Stimulated activated naive B cell treated with anti-CD40 and anti-IgM and Interleukin-4, amounts not matched to agents 10 μg/mL and 1 μg/mL and 100 μg/mL, for 72 hours (primary cell): ENCODE measurements around the gene PRMT5.
A peak's percentile ranks its signal among the peaks of the same experiment; 100 is the strongest.
"Not testable (repeated sequence)": the region's sequence is repeated elsewhere in the genome, so short reads cannot be mapped to it uniquely, and the experiment has no call there.

Experiments
- ATAC-seq, 2 donors: fragments of 150-1000 bp; cut with Tn5 transposase; replicated peaks; 2 replicates each; pipeline ENCODE4 v1.10.0; 2021; ENCODE audit warnings: moderate library complexity in 1 of 2
- DNase-seq: peaks from one replicate; pipeline ENCODE4 v3.0.0; 2021
- H3K27ac Mint-ChIP-seq: one replicate; pipeline ENCODE4 v1.8.0; 2022; ENCODE audit warnings: mild to moderate bottlenecking, mixed read lengths
- H3K27me3 Mint-ChIP-seq, 2 donors: one replicate each; pipeline ENCODE4 v1.8.0; 2022; ENCODE audit warnings: mixed read lengths in 2 of 2
- H3K36me3 Mint-ChIP-seq, 2 donors: one replicate each; pipeline ENCODE4 v1.8.0; 2022; ENCODE audit warnings: mixed read lengths in 2 of 2, mild to moderate bottlenecking in 1 of 2
- H3K4me1 Mint-ChIP-seq, 2 donors: one replicate each; pipeline ENCODE4 v1.8.0; 2022; ENCODE audit warnings: mixed read lengths in 2 of 2, mild to moderate bottlenecking in 1 of 2
- H3K4me3 Mint-ChIP-seq, 2 donors: one replicate each; pipeline ENCODE4 v1.8.0; 2022; ENCODE audit warnings: mild to moderate bottlenecking in 2 of 2, mixed read lengths in 2 of 2, moderate library complexity in 1 of 2
- H3K9me3 Mint-ChIP-seq, 2 donors: one replicate each; pipeline ENCODE4 v1.8.0; 2022; ENCODE audit warnings: mixed read lengths in 2 of 2, mild to moderate bottlenecking in 1 of 2

The PRMT5 gene

GRCh38 chr14:22962061-22962676, 33.0 kb upstream of the PRMT5 start:
- H3K4me3 Mint-ChIP-seq: no peak overlapping the region
- ATAC-seq (no peak), DNase-seq (no peak)
- H3K27me3 Mint-ChIP-seq: no peaks in the 10 kb centered on the region
- no peaks in the 10 kb centered on the region for H3K4me1 Mint-ChIP-seq
- no peak overlapping the region for H3K27ac Mint-ChIP-seq
- H3K9me3 Mint-ChIP-seq: no peaks in the 10 kb centered on the region
- H3K36me3 Mint-ChIP-seq: no peaks in the 10 kb centered on the region

DNA sequence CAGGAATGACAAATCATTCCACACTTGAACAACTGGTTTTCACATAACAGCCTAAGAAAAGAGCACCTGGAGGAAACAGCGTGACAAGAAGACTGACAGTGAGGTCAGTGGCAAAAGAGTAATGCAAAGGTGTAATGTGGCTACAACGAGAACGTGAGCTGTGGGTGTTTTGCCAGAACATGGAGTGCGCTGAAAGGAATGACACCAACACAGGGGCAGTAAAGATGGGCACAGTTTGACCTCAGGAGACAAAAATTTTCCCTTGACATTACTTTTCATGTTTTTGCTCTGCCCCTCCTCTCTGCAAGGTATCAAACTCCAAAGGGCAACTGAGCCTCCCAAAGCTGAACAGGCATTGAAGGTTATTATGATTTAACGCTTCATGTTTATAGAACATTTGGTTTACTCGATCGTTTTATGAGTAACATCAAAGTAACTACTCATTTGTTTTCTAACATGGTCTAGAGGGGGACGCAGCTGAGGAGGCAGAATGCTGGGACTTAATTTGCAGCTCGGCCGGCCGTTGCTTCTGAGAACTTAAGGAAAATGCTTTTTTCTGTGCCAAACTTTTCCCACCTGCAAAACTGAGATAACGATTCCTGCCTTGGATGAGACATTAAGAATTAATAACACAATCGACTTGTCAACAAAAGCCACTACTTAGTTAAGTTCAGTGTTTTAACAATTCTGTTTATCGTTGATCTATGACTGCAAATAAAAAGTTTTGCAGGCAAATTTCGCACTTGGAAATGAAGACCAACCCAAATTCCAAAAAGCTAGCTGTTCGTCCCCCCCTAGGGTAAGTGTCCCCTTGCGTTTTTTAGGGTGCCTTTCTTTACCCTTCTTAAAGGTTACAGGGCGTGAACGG, 26.8 kb upstream of the PRMT5 start:
- no peak for DNase-seq
- Mint-ChIP-seq H3K4me1 (peaks cover 5 to 10% of the 10 kb centered on the region in 2 donors), H3K36me3 (peaks cover 7 to 17% of the 10 kb centered on the region in 2 donors), H3K27ac (peak overlapping the region; percentile 94), H3K9me3 (no peaks in the 10 kb centered on the region), H3K27me3 (no peaks in the 10 kb centered on the region), H3K4me3 (peak overlapping the region; percentile 93 to 95)
- no peak for ATAC-seq

DNA sequence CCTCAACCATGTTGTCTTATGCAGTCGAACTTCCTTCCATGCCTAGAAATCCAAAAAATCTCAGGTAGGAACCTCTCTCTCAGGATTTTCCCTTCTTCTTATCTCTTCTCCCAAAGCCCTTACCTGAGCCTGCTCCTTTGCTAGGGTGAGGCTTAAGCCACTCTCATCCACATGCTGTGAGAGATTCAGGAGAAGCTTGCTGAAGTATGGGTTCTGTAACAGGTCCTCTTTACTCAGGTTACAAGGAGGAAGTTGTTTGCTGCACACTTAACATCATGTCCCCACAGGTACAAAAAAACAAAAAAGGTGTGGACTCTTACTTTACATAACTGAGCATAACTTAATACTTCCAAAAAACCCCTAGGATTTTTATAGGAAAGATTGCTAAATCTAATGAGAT, 23.2 kb upstream of the PRMT5 start:
- no peak overlapping the region for H3K4me3 Mint-ChIP-seq
- H3K36me3 Mint-ChIP-seq: peaks cover 19 to 32% of the 10 kb centered on the region in 2 donors
- H3K27ac Mint-ChIP-seq: no peak overlapping the region
- no peaks in the 10 kb centered on the region for H3K9me3 Mint-ChIP-seq
- no peaks in the 10 kb centered on the region for H3K27me3 Mint-ChIP-seq
- DNase-seq: no peak
- no peak for ATAC-seq
- peaks cover 5 to 10% of the 10 kb centered on the region in 2 donors for H3K4me1 Mint-ChIP-seq

DNA sequence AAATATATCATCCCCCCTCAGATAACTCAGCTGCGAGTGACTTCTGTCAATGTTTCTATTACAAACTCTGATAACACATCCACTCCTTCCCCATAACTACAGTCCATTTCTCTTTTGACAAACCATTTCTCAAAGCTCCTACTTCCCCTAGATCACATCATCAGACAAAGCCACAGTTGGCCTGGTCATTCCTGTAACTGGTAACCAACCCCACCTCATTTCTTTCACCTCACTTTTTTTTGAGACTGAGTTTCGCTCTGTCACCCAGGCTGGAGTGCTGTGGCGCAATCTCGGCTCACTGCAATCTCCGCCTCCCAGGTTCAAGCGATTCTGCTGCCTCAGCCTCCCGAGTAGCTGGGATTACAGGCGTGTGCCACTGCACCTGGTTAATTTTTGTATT, 22.6 kb upstream of the PRMT5 start:
- Mint-ChIP-seq H3K36me3 (peaks cover 25 to 39% of the 10 kb centered on the region in 2 donors), H3K4me1 (peaks cover 5 to 10% of the 10 kb centered on the region in 2 donors)
- not testable (repeated sequence) for DNase-seq, H3K9me3 Mint-ChIP-seq, H3K27ac Mint-ChIP-seq, H3K27me3 Mint-ChIP-seq, ATAC-seq, H3K4me3 Mint-ChIP-seq

GRCh38 chr14:22945642-22946041, 16.5 kb upstream of the PRMT5 start:
- H3K27me3 Mint-ChIP-seq: no peaks in the 10 kb centered on the region
- H3K36me3 Mint-ChIP-seq: peaks cover 39 to 46% of the 10 kb centered on the region in 2 donors
- DNase-seq: no peak
- H3K4me1 Mint-ChIP-seq: no peaks in the 10 kb centered on the region
- H3K9me3 Mint-ChIP-seq: no peaks in the 10 kb centered on the region
- ATAC-seq: no peak
- no peak overlapping the region for H3K27ac Mint-ChIP-seq
- H3K4me3 Mint-ChIP-seq: no peak overlapping the region

GRCh38 chr14:22939684-22940083, 10.5 kb upstream of the PRMT5 start:
- H3K4me3 Mint-ChIP-seq: no peak overlapping the region
- H3K36me3 Mint-ChIP-seq: peaks cover 21 to 31% of the 10 kb centered on the region in 2 donors
- ATAC-seq: no peak
- no peaks in the 10 kb centered on the region for H3K27me3 Mint-ChIP-seq
- H3K9me3 Mint-ChIP-seq: no peaks in the 10 kb centered on the region
- no peaks in the 10 kb centered on the region for H3K4me1 Mint-ChIP-seq
- DNase-seq: no peak
- H3K27ac Mint-ChIP-seq: no peak overlapping the region

- Mint-ChIP-seq H3K4me3 (no peak overlapping the region), H3K9me3 (no peaks in the 10 kb centered on the region), H3K27me3 (no peaks in the 10 kb centered on the region), H3K36me3 (peaks cover 2 to 11% of the 10 kb centered on the region in 2 donors), H3K27ac (no peak overlapping the region), H3K4me1 (peaks cover 0 to 2% of the 10 kb centered on the region in 2 donors)
- no peak for ATAC-seq
- DNase-seq: no peak
Measured at GRCh38 chr14:22935156-22935555, 6.0 kb upstream of the PRMT5 start.

GRCh38 chr14:22932146-22932545, 3.0 kb upstream of the PRMT5 start:
- H3K4me3 Mint-ChIP-seq: no peak overlapping the region
- H3K4me1 Mint-ChIP-seq: peaks cover 0 to 9% of the 10 kb centered on the region in 2 donors
- no peak overlapping the region for H3K27ac Mint-ChIP-seq
- DNase-seq (no peak), ATAC-seq (no peak)
- no peaks in the 10 kb centered on the region for H3K9me3 Mint-ChIP-seq
- no peaks in the 10 kb centered on the region for H3K27me3 Mint-ChIP-seq
- H3K36me3 Mint-ChIP-seq: peaks cover 1 to 6% of the 10 kb centered on the region in 2 donors

DNA sequence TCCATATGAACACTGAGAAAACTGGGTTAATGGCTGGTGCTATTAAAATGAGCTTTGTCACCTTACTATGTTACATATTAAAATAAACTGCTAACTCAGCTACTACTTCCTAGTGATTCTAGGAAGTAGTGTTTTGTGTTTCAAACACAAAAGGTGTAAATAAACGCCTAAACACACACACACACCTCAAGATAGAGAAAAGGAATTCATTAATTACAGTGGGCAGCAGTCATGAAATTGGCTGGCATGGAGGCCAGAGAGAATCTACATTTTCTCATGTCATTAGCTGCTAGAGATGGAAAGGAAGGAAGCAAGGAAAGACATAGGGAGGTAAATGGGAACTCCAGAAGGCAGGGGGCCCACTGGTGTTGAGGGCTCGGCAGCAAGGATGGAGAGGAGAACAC, 787 bp upstream of the PRMT5 start:
- ATAC-seq (peak in 1 of 2 donors; percentile 3), DNase-seq (no peak)
- no peaks in the 10 kb centered on the region for H3K9me3 Mint-ChIP-seq
- peaks cover 17 to 21% of the 10 kb centered on the region in 2 donors for H3K36me3 Mint-ChIP-seq
- no peak overlapping the region for H3K27ac Mint-ChIP-seq
- no peak overlapping the region for H3K4me3 Mint-ChIP-seq
- H3K4me1 Mint-ChIP-seq: peaks cover 12% of the 10 kb centered on the region in 2 donors
- no peaks in the 10 kb centered on the region for H3K27me3 Mint-ChIP-seq

- no peaks in the 10 kb centered on the region for H3K9me3 Mint-ChIP-seq
- ATAC-seq (no peak), DNase-seq (no peak)
- peaks cover 28 to 36% of the 10 kb centered on the region in 2 donors for H3K36me3 Mint-ChIP-seq
- no peaks in the 10 kb centered on the region for H3K27me3 Mint-ChIP-seq
- peaks cover 12 to 21% of the 10 kb centered on the region in 2 donors for H3K4me1 Mint-ChIP-seq
- no peak overlapping the region for H3K4me3 Mint-ChIP-seq
- H3K27ac Mint-ChIP-seq: no peak overlapping the region
Measured at GRCh38 chr14:22928237-22929103, 706 bp downstream of the PRMT5 start.

GRCh38 chr14:22926316-22926715, 2.9 kb downstream of the PRMT5 start:
- H3K9me3 Mint-ChIP-seq: no peaks in the 10 kb centered on the region
- ATAC-seq: no peak
- peaks cover 40 to 47% of the 10 kb centered on the region in 2 donors for H3K36me3 Mint-ChIP-seq
- H3K27me3 Mint-ChIP-seq: no peaks in the 10 kb centered on the region
- no peak overlapping the region for H3K27ac Mint-ChIP-seq
- H3K4me3 Mint-ChIP-seq: no peak overlapping the region
- H3K4me1 Mint-ChIP-seq: peaks cover 13 to 21% of the 10 kb centered on the region in 2 donors
- DNase-seq: no peak

- ATAC-seq: no peak
Measured at GRCh38 chr14:22925513-22925912, 3.7 kb downstream of the PRMT5 start.

DNA sequence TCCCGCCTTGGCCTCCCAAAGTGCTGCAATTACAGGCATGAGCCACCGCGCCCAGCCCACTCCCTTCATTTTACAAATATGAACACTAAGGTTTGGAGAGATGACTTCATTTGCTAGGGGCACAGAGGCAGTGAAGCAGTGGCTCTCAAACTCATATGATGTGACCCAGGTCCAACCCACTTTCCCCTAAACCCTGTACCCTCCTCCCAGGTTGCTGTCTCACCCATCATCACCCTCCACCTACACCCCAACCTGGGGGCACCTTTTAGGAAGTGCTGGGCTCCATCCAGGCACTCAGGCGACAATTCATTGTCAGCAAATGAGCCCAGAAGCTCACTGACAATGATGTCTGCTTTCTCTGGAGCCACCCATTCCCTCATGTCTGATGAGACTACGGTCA, 5.4 kb downstream of the PRMT5 start:
- no peak overlapping the region for H3K4me3 Mint-ChIP-seq
- ATAC-seq: no peak
- peaks cover 18 to 37% of the 10 kb centered on the region in 2 donors for H3K4me1 Mint-ChIP-seq
- peaks cover 48 to 57% of the 10 kb centered on the region in 2 donors for H3K36me3 Mint-ChIP-seq
- no peaks in the 10 kb centered on the region for H3K27me3 Mint-ChIP-seq
- DNase-seq: no peak
- no peaks in the 10 kb centered on the region for H3K9me3 Mint-ChIP-seq
- H3K27ac Mint-ChIP-seq: no peak overlapping the region

More at GRCh38 chr14:22925513-22925912, 3.7 kb downstream of the PRMT5 start:
- Mint-ChIP-seq H3K4me1 (peaks cover 13 to 21% of the 10 kb centered on the region in 2 donors), H3K4me3 (no peak overlapping the region), H3K9me3 (no peaks in the 10 kb centered on the region), H3K36me3 (peaks cover 45 to 54% of the 10 kb centered on the region in 2 donors), H3K27me3 (no peaks in the 10 kb centered on the region), H3K27ac (no peak overlapping the region)
- no peak for DNase-seq

GRCh38 chr14:22922294-22922693, 6.9 kb downstream of the PRMT5 start:
- DNase-seq (no peak), ATAC-seq (no peak)
- Mint-ChIP-seq H3K4me3 (no peak overlapping the region), H3K4me1 (peaks cover 17 to 46% of the 10 kb centered on the region in 2 donors), H3K27me3 (no peaks in the 10 kb centered on the region), H3K27ac (no peak overlapping the region), H3K9me3 (no peaks in the 10 kb centered on the region), H3K36me3 (peaks cover 55 to 65% of the 10 kb centered on the region in 2 donors)
